ENCODE results near the gene NTRK3.

The NTRK3 gene

DNA sequence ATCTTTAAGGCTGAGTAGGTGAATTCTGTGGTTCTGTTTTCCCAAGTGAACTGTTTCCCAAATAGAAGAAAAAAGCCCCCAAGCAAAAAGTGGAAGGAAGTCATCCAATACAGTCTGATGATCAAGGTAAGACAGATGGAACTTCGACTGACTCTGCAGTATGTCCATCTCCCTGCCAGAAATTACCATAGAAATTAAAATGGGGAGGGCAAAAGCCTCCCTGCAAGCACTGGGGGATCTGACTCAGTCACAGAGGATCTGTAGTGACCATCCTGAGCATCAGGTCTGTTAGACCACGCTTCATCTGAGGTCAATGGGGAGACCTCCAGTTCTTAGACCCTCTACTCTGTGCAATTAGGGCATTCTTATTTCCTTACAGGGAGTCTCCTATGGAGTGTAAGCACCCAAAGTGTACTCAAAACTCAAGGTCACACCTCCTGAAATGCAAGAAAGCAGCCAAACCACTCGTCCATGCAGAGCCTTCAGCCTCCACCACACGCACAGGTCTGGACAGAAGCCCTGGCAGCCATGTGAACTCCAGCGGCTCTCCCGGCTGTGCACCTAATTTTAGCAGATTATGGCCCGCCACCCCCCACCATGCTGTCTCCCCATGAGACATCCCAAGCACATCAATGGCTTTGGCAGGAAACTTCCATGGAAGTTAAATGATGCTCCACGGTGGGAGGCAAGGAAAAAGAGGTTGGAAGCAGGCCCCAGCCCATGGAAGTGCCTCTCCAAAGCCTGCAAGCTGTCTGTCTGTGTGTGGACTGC, 348.7 kb downstream of the NTRK3 start:
- DNase-seq (ENCODE audit: extremely low read depth in 1 of 2, low read depth in 1 of 2) = no peak

DNA sequence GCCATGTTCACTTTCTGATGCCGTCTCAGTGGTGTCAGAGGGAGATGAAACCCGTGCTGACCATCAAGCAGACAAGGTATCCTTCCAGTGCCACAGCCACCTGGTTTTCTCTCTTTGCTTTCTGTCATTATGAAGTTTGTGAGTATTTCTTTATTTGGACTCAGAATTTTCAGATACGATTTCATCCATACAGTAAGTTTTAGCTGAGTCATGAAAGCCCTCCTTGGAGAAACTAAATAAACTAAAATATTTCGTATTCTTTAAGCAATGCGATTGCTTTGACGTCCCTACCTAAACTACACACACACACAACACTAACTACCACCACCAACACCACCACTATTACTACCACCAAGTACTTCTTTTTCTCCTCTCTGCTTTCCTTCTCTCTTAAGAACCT, 350.1 kb downstream of the NTRK3 start:
- no peak for DNase-seq (ENCODE audit: extremely low read depth in 1 of 2, low read depth in 1 of 2)

DNA sequence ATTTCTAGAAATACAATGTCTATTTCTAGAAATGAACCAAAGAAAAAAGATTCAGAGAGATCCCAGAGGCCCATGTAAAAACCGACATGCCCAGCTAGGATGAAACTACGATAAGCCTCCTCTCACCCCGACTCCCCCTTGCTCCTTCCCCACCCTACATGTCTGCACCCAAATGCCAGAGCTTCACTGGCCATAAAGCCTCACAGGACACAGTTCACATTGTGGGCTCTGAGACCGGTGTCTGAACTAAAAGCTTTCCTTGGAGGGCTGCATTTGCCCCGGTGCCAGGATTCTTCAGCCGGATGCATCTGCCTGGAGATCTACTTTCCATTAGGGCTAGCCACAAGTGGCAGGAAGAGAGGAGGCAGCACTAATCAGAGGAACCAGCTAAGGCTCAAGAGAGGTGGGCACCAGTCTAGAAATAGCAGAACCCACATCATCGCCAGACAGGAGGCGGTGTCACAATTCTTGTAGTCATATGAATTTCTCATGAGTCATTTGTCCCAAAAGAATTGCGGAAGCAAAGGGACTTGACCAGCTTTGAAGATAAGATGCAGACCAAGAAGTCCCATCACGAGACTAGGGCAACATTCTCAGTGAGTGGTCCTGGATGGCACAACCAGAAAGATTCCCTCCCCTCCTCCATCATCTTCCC, 353.6 kb downstream of the NTRK3 start:
- DNase-seq (ENCODE audit: extremely low read depth in 1 of 2, low read depth in 1 of 2) = no peak

DNA sequence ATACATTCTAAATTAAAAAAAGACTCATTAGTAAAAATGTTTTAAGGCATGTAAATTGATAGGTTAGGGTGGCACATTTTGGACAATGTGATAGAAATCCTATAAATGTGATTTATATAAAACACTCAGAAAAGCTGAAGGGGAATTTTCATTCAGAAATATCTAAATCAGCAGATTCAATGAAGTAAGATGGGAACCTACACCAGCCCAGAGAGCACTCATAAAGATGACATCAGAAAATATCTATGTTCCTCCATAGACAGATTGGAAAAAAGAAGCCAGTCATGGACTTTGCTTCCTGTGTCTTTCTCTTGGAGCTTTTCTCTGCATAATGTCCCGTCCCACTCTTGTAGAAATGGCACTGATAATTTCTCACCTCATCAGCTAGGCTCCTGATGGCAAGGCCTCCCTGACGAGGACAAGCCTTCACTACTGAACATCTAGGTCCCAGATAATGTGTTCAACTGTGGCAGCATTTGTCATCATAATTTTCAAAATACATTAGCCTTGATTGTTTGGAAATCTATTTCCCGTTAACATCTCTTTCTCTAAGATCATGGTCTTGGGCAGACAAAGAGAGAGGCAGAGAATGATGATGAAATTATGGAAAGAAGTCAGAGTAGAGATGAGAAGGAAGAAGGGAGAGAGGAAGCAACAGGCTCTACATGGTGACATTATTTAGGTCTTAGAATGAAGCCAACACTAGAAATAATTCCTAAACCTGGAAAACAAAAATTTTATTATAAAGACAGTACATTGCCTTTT, 354.4 kb downstream of the NTRK3 start:
- no peak for DNase-seq (ENCODE audit: extremely low read depth in 1 of 2, low read depth in 1 of 2)

DNA sequence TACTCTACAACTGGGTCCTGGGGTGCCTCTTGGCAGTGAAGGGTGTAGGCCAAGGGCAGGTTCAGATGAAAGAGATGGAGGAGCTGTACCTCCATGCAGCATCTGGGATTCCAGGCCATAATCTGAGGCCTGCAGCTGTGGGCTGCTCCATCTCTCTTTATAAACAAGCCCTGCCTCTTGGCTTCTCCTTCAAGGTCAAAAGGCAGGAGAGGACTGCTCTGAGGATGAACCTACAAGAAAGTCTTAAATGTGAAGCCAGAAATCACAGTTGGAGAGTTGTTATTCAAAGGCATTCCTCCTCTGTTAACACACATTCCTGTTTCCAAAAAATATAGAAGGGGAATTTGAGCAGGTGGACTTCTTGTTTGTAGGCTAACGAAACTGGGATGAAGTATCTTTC, 355.5 kb downstream of the NTRK3 start:
- no peak for DNase-seq (ENCODE audit: extremely low read depth in 1 of 2, low read depth in 1 of 2)

DNA sequence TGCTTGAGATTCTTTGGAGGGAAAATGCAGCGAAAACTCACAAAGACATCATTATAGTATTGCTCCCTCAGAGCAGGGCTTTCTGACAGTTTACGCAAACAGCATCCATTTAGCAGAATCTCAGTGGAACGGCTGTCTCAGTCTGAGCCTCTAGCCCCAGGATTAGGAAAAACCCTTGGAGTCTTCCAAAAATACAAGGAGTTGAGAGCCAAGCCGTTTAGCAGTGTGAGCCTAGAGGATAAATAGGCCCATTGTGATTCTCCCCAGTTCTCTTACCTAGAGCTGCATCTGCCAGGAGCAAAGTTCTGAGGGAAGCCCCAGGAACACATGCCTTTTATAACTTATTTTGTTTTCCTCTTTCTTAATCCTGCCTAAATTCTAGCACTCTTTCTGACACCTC, 359.6 kb downstream of the NTRK3 start:
- no peak for DNase-seq (ENCODE audit: extremely low read depth in 1 of 2, low read depth in 1 of 2)

DNA sequence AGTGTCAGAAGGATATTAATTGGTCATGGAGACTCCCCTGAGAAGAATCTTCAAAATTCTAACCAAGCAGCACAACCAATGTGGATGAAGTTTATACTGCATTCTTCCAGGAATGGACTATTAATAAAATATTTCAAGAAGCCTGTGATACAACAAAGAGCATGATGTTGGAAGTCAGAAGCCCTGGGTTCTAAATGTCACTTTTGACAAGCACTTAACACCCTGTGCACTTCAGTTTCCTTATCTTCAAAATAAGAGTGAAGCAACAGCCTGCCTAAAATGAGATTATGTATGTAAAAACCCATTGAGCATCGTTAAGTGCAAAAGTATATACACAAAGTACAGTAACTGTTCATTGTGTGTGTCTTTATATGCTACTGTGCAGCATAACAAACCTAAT, 369.4 kb downstream of the NTRK3 start:
- no peak for DNase-seq (ENCODE audit: extremely low read depth in 1 of 2, low read depth in 1 of 2)

DNA sequence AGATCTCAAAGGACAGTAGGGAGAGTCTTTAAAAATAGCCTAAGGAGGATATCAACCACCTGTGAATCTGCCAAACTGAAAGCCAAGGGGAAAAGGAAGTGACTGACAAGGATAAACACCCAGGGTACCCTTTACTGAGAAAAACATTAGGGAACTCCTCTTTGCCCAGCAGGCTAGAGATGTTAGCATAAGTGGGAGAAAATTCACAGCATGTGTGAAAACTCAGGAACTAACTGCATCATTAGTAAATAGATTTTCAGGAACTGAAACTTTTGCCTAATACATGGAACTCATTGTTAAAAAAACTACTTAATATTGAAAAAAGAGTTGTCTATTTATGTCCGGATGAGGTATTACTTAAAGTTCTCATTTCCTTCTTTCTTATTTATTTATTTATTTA, 375.5 kb downstream of the NTRK3 start:
- no peak for DNase-seq (ENCODE audit: extremely low read depth in 1 of 2, low read depth in 1 of 2)

DNA sequence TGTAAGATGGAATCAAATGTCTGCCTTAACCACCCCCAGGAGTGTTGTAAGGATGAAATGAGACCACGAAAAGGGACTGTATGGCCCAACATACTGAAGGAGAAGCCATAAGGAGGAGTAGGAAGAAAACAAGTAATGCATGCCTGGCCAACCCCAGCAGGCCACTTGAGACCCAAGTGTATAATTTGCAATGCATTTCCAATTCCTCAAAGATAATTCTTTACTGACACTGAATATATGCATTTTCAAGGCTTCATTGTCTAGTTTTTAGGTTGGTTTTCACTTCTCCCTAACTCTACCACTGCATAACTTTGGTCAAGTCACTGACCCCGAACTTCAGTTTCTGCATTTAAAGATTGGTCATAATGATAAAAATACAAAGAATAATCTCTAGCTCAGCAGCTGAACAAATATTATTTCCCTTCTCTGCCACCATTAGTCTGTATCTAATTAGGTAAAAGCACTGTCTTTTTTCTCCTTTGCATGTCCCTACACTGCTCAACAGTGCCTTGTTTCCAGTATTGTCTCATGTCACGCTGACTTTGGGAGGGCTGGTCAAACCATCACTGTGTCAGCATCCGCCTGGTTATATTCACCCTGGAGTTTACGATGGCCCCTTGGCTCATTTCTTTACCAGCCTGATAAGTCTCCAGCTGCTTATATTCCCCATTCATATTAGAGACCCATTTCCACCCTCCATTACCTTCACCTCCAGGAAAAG, 378.6 kb downstream of the NTRK3 start:
- DNase-seq (ENCODE audit: extremely low read depth in 1 of 2, low read depth in 1 of 2) = no peak

DNA sequence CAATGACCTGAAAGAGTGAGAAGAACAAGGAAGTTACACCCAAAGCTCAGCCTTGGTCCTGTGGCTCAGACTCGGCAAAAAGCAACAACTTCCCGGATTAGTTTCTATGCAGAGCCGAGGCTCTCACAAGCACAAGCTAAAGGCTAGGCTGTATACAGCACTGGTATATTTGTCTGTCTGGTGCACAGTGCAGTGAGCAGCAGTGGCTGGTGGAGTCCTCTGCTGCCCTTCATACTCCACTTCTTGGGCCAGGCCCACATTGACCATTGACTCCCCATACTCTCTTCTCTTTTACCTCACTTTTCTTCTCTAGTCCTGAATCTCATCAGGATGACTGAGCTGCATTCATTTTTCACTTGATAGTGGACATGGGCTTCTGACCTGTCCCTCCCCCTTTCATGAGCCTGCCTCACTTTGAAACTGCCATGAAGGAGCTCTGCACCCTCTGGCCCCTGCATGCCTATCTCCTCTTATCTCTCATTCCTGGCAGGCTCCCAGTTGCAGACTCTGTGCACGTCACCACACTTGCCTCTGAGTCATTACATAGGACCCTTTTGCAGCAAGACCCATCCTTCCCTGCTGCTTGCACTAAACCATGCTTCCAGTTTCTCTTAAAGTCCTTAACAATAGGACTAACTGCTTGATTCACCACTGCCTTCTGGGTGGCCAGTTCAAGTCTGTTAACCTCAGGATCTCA, 379.3 kb downstream of the NTRK3 start:
- DNase-seq (ENCODE audit: extremely low read depth in 1 of 2, low read depth in 1 of 2) = no peak

DNA sequence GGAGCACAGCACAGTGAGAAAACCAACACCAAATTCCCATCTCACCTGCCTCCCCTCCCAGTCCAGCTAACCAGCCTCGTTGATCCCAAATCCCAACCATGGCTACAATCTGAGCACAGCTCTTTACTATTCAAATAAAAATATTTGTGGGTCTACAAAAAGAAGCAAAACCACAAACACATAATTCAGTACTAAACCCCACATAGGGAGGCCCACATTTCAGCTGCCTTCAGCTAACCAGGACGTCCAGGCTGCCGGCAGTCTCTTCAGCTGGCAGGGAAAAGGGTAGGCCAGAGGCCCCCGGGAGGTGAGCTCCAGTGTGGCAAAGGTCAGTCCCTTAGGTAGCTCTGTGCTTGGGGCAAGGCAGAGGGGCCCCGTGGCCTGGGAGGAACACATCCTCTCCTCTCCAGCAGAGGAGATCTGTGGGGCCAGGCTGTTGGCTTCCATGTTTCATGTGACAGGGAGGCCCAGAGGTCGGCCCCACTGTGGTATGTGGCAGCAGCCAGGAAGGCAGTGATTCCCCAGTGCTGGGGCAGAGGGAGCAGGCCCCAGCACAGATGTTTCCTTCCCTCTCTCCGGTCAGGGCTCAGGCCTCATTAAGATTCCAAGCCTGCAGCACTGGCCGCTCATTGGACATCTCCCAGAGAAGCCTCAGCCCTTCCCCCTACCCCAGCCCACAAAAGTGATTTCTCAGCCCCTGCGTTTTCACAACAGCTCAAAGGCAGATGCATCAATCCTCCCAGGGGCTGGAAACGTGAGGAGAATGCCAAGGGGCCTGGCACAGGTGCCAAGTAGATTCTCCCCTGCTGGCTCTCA, 381.4 kb downstream of the NTRK3 start:
- DNase-seq (ENCODE audit: extremely low read depth in 1 of 2, low read depth in 1 of 2) = no peak

DNA sequence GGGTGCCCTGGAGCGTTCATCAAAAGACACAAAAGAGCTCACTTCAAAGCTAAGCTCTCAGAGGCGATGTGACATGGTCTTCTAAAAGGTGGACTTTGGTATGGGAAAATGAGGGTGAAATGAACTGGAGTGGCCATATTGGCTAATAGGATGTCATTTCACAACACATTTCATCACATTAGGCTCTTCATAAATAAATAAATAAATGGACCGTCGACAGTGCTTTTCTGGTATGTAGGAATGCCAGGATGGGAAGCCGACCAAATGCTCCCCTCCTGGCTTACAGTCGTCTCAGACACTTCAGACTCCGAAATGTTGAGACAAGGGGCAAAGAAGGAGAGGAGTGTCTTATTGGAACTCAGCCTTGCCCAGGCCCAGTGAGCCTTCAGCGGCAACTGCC, 383.0 kb downstream of the NTRK3 start:
- DNase-seq (ENCODE audit: extremely low read depth in 1 of 2, low read depth in 1 of 2) = no peak

DNA sequence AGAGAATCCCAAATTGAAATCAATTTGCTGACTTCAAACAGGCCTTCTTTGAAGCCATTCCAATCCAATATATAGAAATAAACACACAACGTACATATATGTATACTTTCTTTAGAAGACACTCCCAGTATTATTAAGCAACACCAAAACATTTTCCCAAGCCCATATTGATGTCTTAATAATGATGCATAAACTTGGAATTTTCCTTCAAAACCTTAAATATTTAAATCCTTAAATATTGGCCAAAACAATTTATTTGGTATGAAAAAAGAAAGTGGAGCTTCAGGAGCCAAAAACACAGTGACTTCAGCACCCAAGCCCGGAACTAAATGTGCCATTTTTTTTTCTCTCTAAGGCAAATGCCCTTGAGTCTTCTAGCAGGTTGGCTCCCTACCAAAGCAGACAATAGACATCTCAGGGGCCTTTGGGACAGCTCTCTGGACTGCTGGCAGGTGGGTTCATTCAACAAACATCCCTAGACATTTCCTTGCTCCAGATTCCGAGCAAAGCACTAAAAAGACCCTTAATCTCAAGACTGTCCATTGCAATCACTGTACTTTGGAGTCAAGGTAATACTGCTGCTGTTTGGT, 384.7 kb downstream of the NTRK3 start:
- no peak for DNase-seq (ENCODE audit: extremely low read depth in 1 of 2, low read depth in 1 of 2)

DNA sequence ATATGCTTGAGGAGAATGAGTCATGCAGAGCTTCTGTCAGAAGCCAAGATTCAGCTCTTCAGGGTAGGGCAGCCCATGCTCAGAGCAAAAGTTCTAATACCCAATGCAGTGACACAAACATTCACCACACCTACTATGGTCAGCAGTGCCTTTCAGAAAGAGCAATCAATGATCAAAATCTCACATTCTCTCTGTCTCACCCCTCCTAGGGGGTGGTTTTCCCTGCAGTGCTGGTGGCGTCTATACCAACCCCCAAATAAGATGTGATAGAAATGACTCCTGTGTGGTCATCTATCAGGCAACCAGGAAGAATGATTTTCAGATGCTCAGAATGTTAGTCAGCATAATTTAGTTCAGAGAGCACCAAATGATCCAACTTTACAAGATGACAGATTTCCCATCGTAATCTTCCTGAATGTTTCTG, 385.3 kb downstream of the NTRK3 start:
- DNase-seq (ENCODE audit: extremely low read depth in 1 of 2, low read depth in 1 of 2) = no peak

DNA sequence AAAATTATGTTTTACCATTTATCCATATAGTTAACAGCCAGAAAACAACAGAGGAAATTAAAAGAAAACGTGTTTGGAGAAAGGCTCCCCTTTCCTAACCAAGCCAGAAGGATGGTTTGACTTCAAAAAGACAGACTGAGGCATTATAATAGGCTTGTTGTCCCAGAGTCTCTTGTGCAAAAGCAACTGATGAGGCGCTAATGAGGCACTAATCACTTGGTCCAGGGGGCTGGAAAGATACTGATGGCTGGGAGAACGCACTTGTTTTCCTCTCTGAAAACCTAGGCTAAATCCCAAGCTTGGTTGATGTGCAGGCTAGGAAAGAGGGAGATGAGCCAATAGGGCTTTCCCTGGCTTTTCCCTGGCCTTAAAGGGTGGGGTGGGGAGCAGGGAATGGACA, 389.6 kb downstream of the NTRK3 start:
- no peak for DNase-seq (ENCODE audit: extremely low read depth in 1 of 2, low read depth in 1 of 2)

DNA sequence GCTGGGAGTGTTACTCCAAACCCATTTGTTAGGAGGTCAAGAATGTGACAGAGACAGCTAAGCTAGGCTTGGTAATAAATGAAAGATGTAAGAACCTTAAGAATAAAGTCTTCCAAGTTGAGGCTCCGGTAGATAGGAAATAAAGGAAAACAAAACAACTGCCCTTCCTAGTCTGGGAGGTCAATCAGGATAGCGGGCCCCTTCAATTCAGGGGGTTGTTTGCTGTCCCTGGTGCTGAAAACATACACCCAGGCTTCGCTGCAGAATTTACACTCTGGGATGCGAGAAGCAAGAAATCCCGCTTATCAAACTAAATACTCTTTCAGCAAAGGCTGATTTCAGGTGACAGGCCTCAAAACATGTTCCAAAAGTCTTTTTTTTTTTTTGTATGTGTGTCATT, 393.4 kb downstream of the NTRK3 start:
- no peak for DNase-seq (ENCODE audit: extremely low read depth in 1 of 2, low read depth in 1 of 2)

DNA sequence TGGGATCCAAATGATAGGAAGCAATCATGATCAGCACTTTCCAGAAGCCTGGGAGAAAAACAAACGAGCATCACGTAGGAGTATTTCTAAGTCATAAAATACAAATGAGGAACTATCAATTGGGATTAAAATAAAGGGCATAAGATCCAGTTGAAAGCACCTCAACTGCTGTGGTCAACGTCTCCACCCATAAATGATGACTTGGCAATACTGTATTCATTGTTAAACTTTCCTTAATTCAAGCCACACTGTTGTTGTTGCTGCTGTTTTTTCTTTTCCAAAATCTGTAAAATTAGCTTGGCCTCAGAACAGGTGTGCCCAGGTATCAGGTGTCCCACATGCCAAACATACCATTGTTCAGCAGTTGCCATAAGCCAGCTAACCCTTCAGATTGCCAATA, 395.8 kb downstream of the NTRK3 start:
- no peak for DNase-seq (ENCODE audit: extremely low read depth in 1 of 2, low read depth in 1 of 2)

DNA sequence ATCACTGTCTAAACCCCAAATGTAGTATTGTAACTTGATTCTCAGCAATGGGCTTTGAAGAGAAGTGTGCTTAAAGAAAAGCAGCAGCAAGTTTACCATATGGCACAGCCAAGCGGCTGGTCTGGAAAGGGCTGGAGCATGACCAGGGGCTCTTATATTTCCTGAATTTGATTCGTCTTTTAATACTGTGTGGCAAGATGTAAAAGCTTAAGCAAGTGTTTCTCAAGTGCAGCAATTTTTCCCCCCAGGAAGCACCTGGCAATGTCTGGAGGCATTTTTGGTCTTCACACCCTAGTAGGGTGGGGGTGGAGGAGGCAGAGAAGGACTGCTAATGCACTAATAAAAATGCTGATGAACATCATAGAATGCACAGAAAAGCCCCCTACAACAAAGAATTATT, 397.9 kb downstream of the NTRK3 start:
- DNase-seq (ENCODE audit: extremely low read depth in 1 of 2, low read depth in 1 of 2) = no peak

DNA sequence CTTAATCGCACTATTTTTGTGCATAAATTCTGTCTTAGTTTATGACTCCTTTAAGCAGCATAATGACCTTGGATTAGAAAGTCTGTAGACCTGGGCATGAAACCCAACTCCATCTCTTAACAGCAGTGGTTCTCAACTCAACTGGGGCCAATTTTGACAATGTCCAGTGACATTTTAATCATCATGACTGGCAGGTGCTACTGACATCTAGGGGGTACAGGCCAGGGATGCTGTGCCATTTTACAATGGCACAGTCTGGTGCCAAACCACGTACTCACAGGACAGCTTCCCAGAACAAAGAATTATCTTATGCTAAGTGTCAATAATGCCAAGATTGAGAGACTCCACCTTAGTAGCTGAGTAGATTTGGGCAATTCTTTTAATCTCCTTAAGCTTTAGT, 405.0 kb downstream of the NTRK3 start:
- DNase-seq (ENCODE audit: extremely low read depth in 1 of 2, low read depth in 1 of 2) = no peak

DNA sequence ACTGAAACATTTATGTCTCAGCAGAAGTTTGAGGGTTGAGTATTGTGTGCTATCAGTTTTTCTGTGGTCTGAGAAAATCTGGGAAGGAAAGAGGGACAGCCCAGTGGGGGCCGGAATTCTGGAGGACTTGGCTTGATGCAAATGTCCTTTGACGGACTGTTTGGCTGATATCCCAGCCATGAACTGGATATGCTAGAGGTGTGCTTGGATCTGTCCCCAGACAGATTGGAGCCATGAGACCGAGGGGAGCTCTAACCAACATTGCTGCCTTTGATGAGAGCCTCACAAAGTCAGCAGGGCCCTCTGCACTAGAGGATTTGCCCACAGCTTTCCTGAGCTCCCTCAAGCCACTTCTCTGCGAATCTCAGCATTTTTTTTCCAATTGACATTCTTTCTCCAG, 405.6 kb downstream of the NTRK3 start:
- DNase-seq (ENCODE audit: extremely low read depth in 1 of 2, low read depth in 1 of 2) = no peak

All from stimulated activated CD8-positive, alpha-beta memory T cell treated with anti-CD3 and anti-CD28 coated beads, Interleukin-7, amount 100 ng/mL, for 48 hours (primary cell).